ENCODE measurements around the gene AP5Z1. TPM values are rescaled to one million over a fixed set of nuclear protein-coding genes. Genes with fewer than 3 reads are reported as not detected.

Gene AP5Z1
- total RNA-seq: 19.9 and 21.2 TPM in 2 replicates

GRCh38 chr7:4775250-4775847, at the start of gene AP5Z1:
AP5Z1 (plus strand) TSS chr7:4775623; CDS start chr7:4775716, 93 bp downstream.

Other genes starting within 250 kb of the AP5Z1 start
- 18.0 and 19.3 TPM in 2 replicates for gene FOXK1, start 93.3 kb upstream of the AP5Z1 start, total RNA-seq
- not detected in 2 replicates for gene PAPOLB, start 86.4 kb downstream of the AP5Z1 start, total RNA-seq
- 2.2 and 3.0 TPM in 2 replicates for gene RADIL, start 108.1 kb downstream of the AP5Z1 start, total RNA-seq
- gene MMD2, start 183.6 kb downstream of the AP5Z1 start, total RNA-seq: not detected in 2 replicates